K562 (cell line): ENCODE results near the gene VGF. TPM values are rescaled to one million over a fixed set of nuclear protein-coding genes. Genes with fewer than 3 reads are reported as not detected.

Experiments
- BRF1 ChIP-seq: IDR thresholded peaks from 3 replicates; pipeline ENCODE4 v1.6.1; 2011; ENCODE audit warnings: borderline replicate concordance, mild to moderate bottlenecking; ENCODE audit not compliant: insufficient read length; ENCODE audit errors: extremely low read depth
- CBX8 ChIP-seq: fragments of 200-600 bp; sonication (generic); IDR thresholded peaks from 2 replicates; pipeline ENCODE4 v1.6.1; 2012; ENCODE audit warnings: borderline replicate concordance, mixed run types, low read depth, mild to moderate bottlenecking, moderate library complexity, mixed read lengths, low read length, control low read depth, inconsistent platforms; ENCODE audit not compliant: poor library complexity, severe bottlenecking; ENCODE audit errors: extremely low read depth
- CXXC5 ChIP-seq: fragments of 250-450 bp; sonication (Bioruptor Pico); IDR thresholded peaks from 2 replicates; pipeline ENCODE4 v1.8.0; 2022; ENCODE audit warnings: inconsistent platforms, mild to moderate bottlenecking, moderate library complexity
- DMBX1 ChIP-seq: fragments of 250-450 bp; sonication (Bioruptor Pico); IDR thresholded peaks from 2 replicates; pipeline ENCODE4 v1.8.0; 2022; ENCODE audit warnings: inconsistent platforms, mild to moderate bottlenecking, moderate library complexity, borderline replicate concordance
- HDAC3 ChIP-seq: fragments of 450-650 bp; IDR thresholded peaks from 2 replicates; pipeline ENCODE4 v1.6.1; 2018; ENCODE audit warnings: borderline replicate concordance, mild to moderate bottlenecking, moderate library complexity; ENCODE audit not compliant: partially characterized antibody
- HEY1 ChIP-seq: fragments of 250-450 bp; sonication (Bioruptor Pico); IDR thresholded peaks from 2 replicates; pipeline ENCODE4 v1.5.0; 2020; ENCODE audit warnings: mild to moderate bottlenecking, moderate library complexity, borderline replicate concordance
- JUNB ChIP-seq: fragments of 450-650 bp; formaldehyde crosslinking; conservative IDR thresholded peaks from 2 replicates; pipeline ENCODE4 v1.4.0; 2020; ENCODE audit warnings: mild to moderate bottlenecking
- MED1 ChIP-seq: sonication (generic); formaldehyde crosslinking; IDR thresholded peaks from 2 replicates; pipeline ENCODE4 v1.8.1; 2023; ENCODE audit warnings: missing genetic modification reagents, borderline replicate concordance
- NFATC3 ChIP-seq: fragments of 450-650 bp; IDR thresholded peaks from 2 replicates; pipeline ENCODE4 v1.6.1; 2017; ENCODE audit warnings: mild to moderate bottlenecking
- PCBP2 ChIP-seq: fragments of 200-400 bp; formaldehyde crosslinking; IDR thresholded peaks from 2 replicates; pipeline ENCODE4 v1.6.1; 2018; ENCODE audit warnings: low read length, low read depth, mild to moderate bottlenecking, moderate library complexity; ENCODE audit not compliant: poor library complexity, severe bottlenecking
- PHB ChIP-seq: fragments of 250-450 bp; sonication (Bioruptor Pico); IDR thresholded peaks from 2 replicates; pipeline ENCODE4 v1.5.0; 2021
- TAF9B ChIP-seq: fragments of 450-650 bp; IDR thresholded peaks from 2 replicates; pipeline ENCODE4 v1.6.1; 2018; ENCODE audit warnings: mild to moderate bottlenecking; ENCODE audit not compliant: partially characterized antibody
- YBX1 ChIP-seq: fragments of 450-650 bp; IDR thresholded peaks from 2 replicates; pipeline ENCODE4 v1.7.1; 2016; ENCODE audit warnings: mild to moderate bottlenecking
- ZKSCAN1 ChIP-seq: fragments of 150-350 bp; IDR thresholded peaks from 2 replicates; pipeline ENCODE4 v1.6.1; 2016; ENCODE audit warnings: low read depth, low read length
- ZNF140 ChIP-seq: fragments of 250-450 bp; sonication (Bioruptor Pico); IDR thresholded peaks from 2 replicates; pipeline ENCODE4 v1.8.0; 2021; ENCODE audit warnings: moderate library complexity, mild to moderate bottlenecking, inconsistent platforms
- polyA plus RNA-seq, 8 experiments: library from polyadenylated mRNA; depleted of rRNA in 4 of 8; stranded (reverse) in 5 of 8; unstranded in 3 of 8; fragments of >200 nt; fragmentation: Nextera tagmentation in 2 of 8; fragmentation: Illumina TruSeq in 1 of 8; extraction: Ambion mirVana in 2 of 8; extraction: Trizol in 1 of 8; gene quantifications; 2 replicates each; pipeline versions ENCODE4 v1.2.1 to v1.2.3, GENCODE V29; 2011 to 2014; ENCODE audit warnings: inconsistent platforms in 1 of 8, missing spikeins in 1 of 8
- total RNA-seq, 7 experiments: library from RNA; depleted of rRNA in 6 of 7; stranded (reverse); fragments of >200 nt in 6 of 7; fragmentation: Illumina TruSeq in 2 of 7; extraction: Trizol in 2 of 7; gene quantifications; 2 replicates each; pipeline versions ENCODE4 v1.2.1 to v1.2.3, GENCODE V29; 2011 to 2021; ENCODE audit warnings: low replicate concordance in 1 of 7
- TF ChIP-seq, protein P1 (sequence below), 2 experiments: IDR thresholded peaks; 2 replicates each; pipeline ENCODE4 v1.6.1; 2012; ENCODE audit warnings: improper control_type of control experiment in 2 of 2, low read depth in 2 of 2, low read length in 2 of 2, borderline replicate concordance in 1 of 2
- TF ChIP-seq, protein P2 (sequence below), 2 experiments: fragments of 200-800 bp in 1 of 2; sonication (Bioruptor generic) in 1 of 2; sonication (generic) in 1 of 2; formaldehyde crosslinking in 1 of 2; IDR thresholded peaks in 1 of 2; conservative IDR thresholded peaks in 1 of 2; 2 replicates each; pipeline versions ENCODE4 v1.5.0 to v1.6.1; 2016 to 2020; ENCODE audit warnings: missing compliant biosample characterization in 1 of 2, missing genetic modification characterization in 1 of 2, missing genetic modification reagents in 1 of 2
- TF ChIP-seq, protein P3 (sequence below), 3 experiments: fragments of 200-800 bp in 1 of 3; fragments of 250-450 bp in 1 of 3; fragments of 450-650 bp in 1 of 3; sonication (Bioruptor Pico) in 1 of 3; sonication (Bioruptor generic) in 1 of 3; formaldehyde crosslinking in 1 of 3; IDR thresholded peaks; 2 replicates each; pipeline versions ENCODE4 v1.6.1 to v1.8.0; 2016 to 2022; ENCODE audit warnings: mild to moderate bottlenecking in 2 of 3, missing genetic modification characterization in 2 of 3, missing compliant biosample characterization in 1 of 3, moderate library complexity in 1 of 3

Gene VGF
- total and polyA plus RNA-seq, 9 of the 15 experiments (the other 6 are each of a cell fraction or from before 2014, with no cell fraction given), result 0.03 to 5.7 (median 0.34) TPM

DNA sequence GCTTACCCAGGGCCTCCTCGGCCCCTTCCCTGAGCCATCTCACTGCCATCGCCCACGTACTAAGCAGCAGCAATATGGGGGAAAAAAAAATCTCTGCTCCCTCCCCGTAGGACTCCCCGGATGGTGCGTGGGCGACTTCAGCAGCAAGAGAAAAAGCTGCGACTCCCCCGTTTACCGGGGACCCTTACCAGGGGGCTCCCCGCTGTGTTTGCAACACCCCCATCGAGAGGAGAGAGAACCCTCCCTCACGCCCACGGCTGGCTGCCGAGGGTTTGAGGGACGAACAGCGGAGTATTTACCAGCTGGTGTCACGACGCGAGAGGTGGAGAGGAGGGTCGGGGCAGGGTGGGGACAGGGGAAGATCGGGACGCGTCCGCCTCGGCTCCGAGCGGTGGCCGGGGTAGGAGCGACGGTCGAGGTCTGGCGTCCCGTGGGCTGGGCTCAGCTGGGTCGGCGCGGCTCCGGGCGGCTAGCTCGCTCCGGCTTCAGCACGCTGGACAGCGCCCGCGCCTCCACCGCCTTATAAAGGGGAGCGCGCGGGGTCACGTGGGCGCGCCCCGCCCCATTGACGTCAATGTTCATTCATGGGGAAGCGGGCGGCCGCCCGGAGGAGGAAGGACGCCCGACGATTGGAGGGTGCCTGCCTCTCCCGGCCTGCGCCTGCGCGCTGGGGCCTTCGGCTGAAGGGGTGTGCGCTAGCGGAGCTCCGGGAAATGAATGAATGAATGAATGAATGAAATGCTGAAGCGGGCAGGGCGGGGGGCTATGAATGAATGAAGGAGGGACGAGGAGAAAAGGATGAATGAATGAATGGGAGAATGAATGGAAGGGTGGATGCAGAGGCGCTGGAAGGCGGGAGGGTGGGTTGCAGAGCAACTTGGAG is at the start of gene VGF (continued):
- TF ChIP-seq MED1, result 0 out of 2 replicates have a peak, but pooled peaks have one; percentile 38
- no peak for TF ChIP-seq BRF1
- no peak for TF ChIP-seq HEY1
- TF ChIP-seq HDAC3, result no peak
- TF ChIP-seq DMBX1 (CRISPR knock-in tag), result peak; percentile 88; the same call in 1 of the 2 replicates
- no peak for TF ChIP-seq JUNB
- no peak for TF ChIP-seq ZNF140 (CRISPR knock-in tag)
- TF ChIP-seq CXXC5 (CRISPR knock-in tag), result peak; percentile 100
- TF ChIP-seq CBX8, result no peak
- TF ChIP-seq NFATC3, result no peak
- TF ChIP-seq TAF9B, result no peak
- TF ChIP-seq, protein P1, sequence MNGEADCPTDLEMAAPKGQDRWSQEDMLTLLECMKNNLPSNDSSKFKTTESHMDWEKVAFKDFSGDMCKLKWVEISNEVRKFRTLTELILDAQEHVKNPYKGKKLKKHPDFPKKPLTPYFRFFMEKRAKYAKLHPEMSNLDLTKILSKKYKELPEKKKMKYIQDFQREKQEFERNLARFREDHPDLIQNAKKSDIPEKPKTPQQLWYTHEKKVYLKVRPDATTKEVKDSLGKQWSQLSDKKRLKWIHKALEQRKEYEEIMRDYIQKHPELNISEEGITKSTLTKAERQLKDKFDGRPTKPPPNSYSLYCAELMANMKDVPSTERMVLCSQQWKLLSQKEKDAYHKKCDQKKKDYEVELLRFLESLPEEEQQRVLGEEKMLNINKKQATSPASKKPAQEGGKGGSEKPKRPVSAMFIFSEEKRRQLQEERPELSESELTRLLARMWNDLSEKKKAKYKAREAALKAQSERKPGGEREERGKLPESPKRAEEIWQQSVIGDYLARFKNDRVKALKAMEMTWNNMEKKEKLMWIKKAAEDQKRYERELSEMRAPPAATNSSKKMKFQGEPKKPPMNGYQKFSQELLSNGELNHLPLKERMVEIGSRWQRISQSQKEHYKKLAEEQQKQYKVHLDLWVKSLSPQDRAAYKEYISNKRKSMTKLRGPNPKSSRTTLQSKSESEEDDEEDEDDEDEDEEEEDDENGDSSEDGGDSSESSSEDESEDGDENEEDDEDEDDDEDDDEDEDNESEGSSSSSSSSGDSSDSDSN (IDR thresholded peaks at IDR 0.05; ENCODE audit: borderline replicate concordance in 1 of 2, low read depth in 2 of 2, low read length in 2 of 2), result peak in 1 of 2 experiments; percentile 91; a peak in 2 of 4 replicates
- TF ChIP-seq, protein P2, sequence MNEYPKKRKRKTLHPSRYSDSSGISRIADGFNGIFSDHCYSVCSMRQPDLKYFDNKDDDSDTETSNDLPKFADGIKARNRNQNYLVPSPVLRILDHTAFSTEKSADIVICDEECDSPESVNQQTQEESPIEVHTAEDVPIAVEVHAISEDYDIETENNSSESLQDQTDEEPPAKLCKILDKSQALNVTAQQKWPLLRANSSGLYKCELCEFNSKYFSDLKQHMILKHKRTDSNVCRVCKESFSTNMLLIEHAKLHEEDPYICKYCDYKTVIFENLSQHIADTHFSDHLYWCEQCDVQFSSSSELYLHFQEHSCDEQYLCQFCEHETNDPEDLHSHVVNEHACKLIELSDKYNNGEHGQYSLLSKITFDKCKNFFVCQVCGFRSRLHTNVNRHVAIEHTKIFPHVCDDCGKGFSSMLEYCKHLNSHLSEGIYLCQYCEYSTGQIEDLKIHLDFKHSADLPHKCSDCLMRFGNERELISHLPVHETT (CRISPR knock-in tag; conservative IDR thresholded peaks at IDR 0.05 in 1 of 2, IDR thresholded peaks at IDR 0.05 in 1 of 2), result peak; percentile 27 to 86; a peak in 2 of 4 replicates
- TF ChIP-seq ZKSCAN1, result no peak
- no peak for TF ChIP-seq PCBP2
- TF ChIP-seq, protein P3, sequence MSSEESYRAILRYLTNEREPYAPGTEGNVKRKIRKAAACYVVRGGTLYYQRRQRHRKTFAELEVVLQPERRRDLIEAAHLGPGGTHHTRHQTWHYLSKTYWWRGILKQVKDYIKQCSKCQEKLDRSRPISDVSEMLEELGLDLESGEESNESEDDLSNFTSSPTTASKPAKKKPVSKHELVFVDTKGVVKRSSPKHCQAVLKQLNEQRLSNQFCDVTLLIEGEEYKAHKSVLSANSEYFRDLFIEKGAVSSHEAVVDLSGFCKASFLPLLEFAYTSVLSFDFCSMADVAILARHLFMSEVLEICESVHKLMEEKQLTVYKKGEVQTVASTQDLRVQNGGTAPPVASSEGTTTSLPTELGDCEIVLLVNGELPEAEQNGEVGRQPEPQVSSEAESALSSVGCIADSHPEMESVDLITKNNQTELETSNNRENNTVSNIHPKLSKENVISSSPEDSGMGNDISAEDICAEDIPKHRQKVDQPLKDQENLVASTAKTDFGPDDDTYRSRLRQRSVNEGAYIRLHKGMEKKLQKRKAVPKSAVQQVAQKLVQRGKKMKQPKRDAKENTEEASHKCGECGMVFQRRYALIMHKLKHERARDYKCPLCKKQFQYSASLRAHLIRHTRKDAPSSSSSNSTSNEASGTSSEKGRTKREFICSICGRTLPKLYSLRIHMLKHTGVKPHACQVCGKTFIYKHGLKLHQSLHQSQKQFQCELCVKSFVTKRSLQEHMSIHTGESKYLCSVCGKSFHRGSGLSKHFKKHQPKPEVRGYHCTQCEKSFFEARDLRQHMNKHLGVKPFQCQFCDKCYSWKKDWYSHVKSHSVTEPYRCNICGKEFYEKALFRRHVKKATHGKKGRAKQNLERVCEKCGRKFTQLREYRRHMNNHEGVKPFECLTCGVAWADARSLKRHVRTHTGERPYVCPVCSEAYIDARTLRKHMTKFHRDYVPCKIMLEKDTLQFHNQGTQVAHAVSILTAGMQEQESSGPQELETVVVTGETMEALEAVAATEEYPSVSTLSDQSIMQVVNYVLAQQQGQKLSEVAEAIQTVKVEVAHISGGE (CRISPR knock-in tag; IDR thresholded peaks at IDR 0.05), result peak in 1 of 3 experiments; percentile 61; a peak in 1 of 6 replicates
- no peak for TF ChIP-seq YBX1
- TF ChIP-seq PHB (CRISPR knock-in tag), result no peak
